ENCODE results near the gene CACHD1. TPM values are rescaled to one million over a fixed set of nuclear protein-coding genes. Genes with fewer than 3 reads are reported as not detected.

The CACHD1 gene
- total RNA-seq, 1 experiment from 2014 or later, result 3.9 TPM

GRCh38 chr1:64482720-64483119 is 12.8 kb downstream of the CACHD1 start:
- Mint-ChIP-seq H3K27me3 (ENCODE audit: insufficient read depth, unreplicated experiment) (no peaks in the 10 kb centered on the region), H3K4me1 (ENCODE audit: insufficient read depth, unreplicated experiment) (peaks cover 5% of the 10 kb centered on the region), H3K9me3 (ENCODE audit: unreplicated experiment) (no peaks in the 10 kb centered on the region), H3K4me3 (ENCODE audit: unreplicated experiment) (no peak overlapping the region), H3K36me3 (ENCODE audit: insufficient read depth, unreplicated experiment) (no peaks in the 10 kb centered on the region), H3K27ac (ENCODE audit: low read depth, unreplicated experiment) (no peak overlapping the region)
- ChIA-PET POLR2A (interaction anchor here (0.6 kb wide), 1 partner anchor 30 kb away, joined by 3 read pairs; no protein-coding TSS in a partner anchor), CTCF (no interaction called here)
- DNase-seq (ENCODE audit: unreplicated experiment), result no peak
- TF ChIP-seq, protein P1, sequence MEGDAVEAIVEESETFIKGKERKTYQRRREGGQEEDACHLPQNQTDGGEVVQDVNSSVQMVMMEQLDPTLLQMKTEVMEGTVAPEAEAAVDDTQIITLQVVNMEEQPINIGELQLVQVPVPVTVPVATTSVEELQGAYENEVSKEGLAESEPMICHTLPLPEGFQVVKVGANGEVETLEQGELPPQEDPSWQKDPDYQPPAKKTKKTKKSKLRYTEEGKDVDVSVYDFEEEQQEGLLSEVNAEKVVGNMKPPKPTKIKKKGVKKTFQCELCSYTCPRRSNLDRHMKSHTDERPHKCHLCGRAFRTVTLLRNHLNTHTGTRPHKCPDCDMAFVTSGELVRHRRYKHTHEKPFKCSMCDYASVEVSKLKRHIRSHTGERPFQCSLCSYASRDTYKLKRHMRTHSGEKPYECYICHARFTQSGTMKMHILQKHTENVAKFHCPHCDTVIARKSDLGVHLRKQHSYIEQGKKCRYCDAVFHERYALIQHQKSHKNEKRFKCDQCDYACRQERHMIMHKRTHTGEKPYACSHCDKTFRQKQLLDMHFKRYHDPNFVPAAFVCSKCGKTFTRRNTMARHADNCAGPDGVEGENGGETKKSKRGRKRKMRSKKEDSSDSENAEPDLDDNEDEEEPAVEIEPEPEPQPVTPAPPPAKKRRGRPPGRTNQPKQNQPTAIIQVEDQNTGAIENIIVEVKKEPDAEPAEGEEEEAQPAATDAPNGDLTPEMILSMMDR (IDR thresholded peaks at IDR 0.05; ENCODE audit: unreplicated experiment), result no peak
- intact Hi-C loops (cut with micrococcal nuclease), result no loop called here
- no TSS peak for BruUV-seq (replicated peaks)

DNA sequence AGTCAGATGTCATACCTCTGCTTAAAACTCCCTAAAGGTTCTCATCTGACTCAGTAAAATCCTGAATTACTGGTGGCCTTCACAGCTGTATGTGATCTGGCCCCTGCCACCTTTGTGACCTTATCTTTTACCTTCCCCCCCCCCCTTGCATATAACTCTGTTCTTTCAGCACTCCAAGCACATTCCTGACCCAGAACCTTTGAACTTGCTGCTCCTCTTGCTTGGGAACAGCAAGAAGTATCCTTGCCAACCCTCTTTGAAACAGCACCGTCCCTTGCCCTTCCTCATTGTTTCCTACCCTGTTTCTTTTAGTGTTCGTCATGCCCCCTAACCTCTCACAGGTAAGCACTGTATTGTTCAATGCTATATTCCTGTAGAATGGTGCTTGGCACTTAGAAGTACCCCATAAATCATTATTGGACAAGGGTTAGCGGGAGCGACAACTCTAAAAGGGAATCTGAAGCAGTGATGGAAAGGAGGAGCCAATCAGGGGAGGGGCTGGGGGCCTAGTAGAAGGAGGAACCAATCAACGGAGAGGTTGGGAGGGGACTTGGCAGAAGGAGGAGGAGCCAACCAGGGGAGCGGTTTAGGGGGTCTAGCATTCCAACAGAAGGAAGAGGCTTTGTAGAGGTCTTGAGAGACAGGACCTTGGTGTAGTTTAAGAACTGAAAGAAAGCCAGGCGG is 13.9 kb downstream of the CACHD1 start:
- Mint-ChIP-seq H3K27ac (ENCODE audit: low read depth, unreplicated experiment) (no peak overlapping the region), H3K36me3 (ENCODE audit: insufficient read depth, unreplicated experiment) (no peaks in the 10 kb centered on the region), H3K4me1 (ENCODE audit: insufficient read depth, unreplicated experiment) (peaks cover 5% of the 10 kb centered on the region), H3K9me3 (ENCODE audit: unreplicated experiment) (no peaks in the 10 kb centered on the region), H3K27me3 (ENCODE audit: insufficient read depth, unreplicated experiment) (no peaks in the 10 kb centered on the region), H3K4me3 (ENCODE audit: unreplicated experiment) (no peak overlapping the region)
- TF ChIP-seq, protein P1 (IDR thresholded peaks at IDR 0.05; ENCODE audit: unreplicated experiment), result no peak
- DNase-seq (ENCODE audit: unreplicated experiment), result no peak
- ChIA-PET CTCF (interaction anchor here (0.6 kb wide), 1 partner anchor 1847 kb away, joined by 3 read pairs; no protein-coding TSS in a partner anchor), POLR2A (no interaction called here)
- intact Hi-C loops (cut with micrococcal nuclease), result no loop called here
- BruUV-seq (replicated peaks), result no TSS peak

- H3K27me3 Mint-ChIP-seq (ENCODE audit: insufficient read depth, unreplicated experiment), result no peaks in the 10 kb centered on the region
- DNase-seq (ENCODE audit: unreplicated experiment), result no peak
- CTCF ChIA-PET, result no interaction called here
- H3K9me3 Mint-ChIP-seq (ENCODE audit: unreplicated experiment), result no peaks in the 10 kb centered on the region
- no peak overlapping the region for H3K27ac Mint-ChIP-seq (ENCODE audit: low read depth, unreplicated experiment)
- H3K4me3 Mint-ChIP-seq (ENCODE audit: unreplicated experiment), result no peak overlapping the region
- BruUV-seq (replicated peaks), result no TSS peak
- POLR2A ChIA-PET, result interaction anchor here (0.8 kb wide), 1 partner anchor 11 kb away, joined by 3 read pairs; no protein-coding TSS in a partner anchor
- no peaks in the 10 kb centered on the region for H3K36me3 Mint-ChIP-seq (ENCODE audit: insufficient read depth, unreplicated experiment)
- TF ChIP-seq, protein P1 (IDR thresholded peaks at IDR 0.05; ENCODE audit: unreplicated experiment), result no peak
- peaks cover 5% of the 10 kb centered on the region for H3K4me1 Mint-ChIP-seq (ENCODE audit: insufficient read depth, unreplicated experiment)
- intact Hi-C loops (cut with micrococcal nuclease), result no loop called here
Measured at GRCh38 chr1:64484651-64485050, 14.7 kb downstream of the CACHD1 start.

GRCh38 chr1:64486193-64486592 is 16.3 kb downstream of the CACHD1 start:
- no peak overlapping the region for H3K27ac Mint-ChIP-seq (ENCODE audit: low read depth, unreplicated experiment)

More at GRCh38 chr1:64486193-64486592, 16.3 kb downstream of the CACHD1 start:
- CTCF ChIA-PET, result interaction anchor here (0.5 kb wide), 1 partner anchor 141 kb away, joined by 3 read pairs; no protein-coding TSS in a partner anchor
- Mint-ChIP-seq H3K36me3 (ENCODE audit: insufficient read depth, unreplicated experiment) (no peaks in the 10 kb centered on the region), H3K4me1 (ENCODE audit: insufficient read depth, unreplicated experiment) (peaks cover 5% of the 10 kb centered on the region), H3K27me3 (ENCODE audit: insufficient read depth, unreplicated experiment) (no peaks in the 10 kb centered on the region), H3K4me3 (ENCODE audit: unreplicated experiment) (no peak overlapping the region), H3K9me3 (ENCODE audit: unreplicated experiment) (no peaks in the 10 kb centered on the region)
- no TSS peak for BruUV-seq (replicated peaks)
- intact Hi-C loops (cut with micrococcal nuclease), result no loop called here
- DNase-seq (ENCODE audit: unreplicated experiment), result no peak
- POLR2A ChIA-PET, result no interaction called here
- TF ChIP-seq, protein P1 (IDR thresholded peaks at IDR 0.05; ENCODE audit: unreplicated experiment), result no peak
